Adrenal gland (tissue), 19 donors: ENCODE data around the gene OR13C2. TPM values are rescaled to one million over a fixed set of nuclear protein-coding genes. Genes with fewer than 3 reads are reported as not detected.
"Not testable (repeated sequence)": the region's sequence is repeated elsewhere in the genome, so short reads cannot be mapped to it uniquely, and the experiment has no call there.

Experiments used
- DNase-seq, 7 donors: peaks; one replicate each; pipeline ENCODE4 v3.0.0-alpha.2; 2019 to 2020
- H3K27ac ChIP-seq, 5 donors: fragments of 200-600 bp; sonication (generic) in 4 of 5; 1 replicate in 3 of 5; 2 replicates in 2 of 5; pipeline versions ENCODE4 v1.5.1 to v1.8.0; 2016 to 2020; ENCODE audit warnings: mild to moderate bottlenecking in 1 of 5
- H3K27me3 ChIP-seq: fragments of 200-600 bp; 2 replicates; pipeline ENCODE4 v1.8.0; 2021
- H3K36me3 ChIP-seq, 2 donors: fragments of 200-600 bp; replicated peaks in 1 of 2; 1 replicate in 1 of 2; 2 replicates in 1 of 2; pipeline versions ENCODE4 v1.5.1 to v1.8.0; 2018 to 2022
- H3K4me1 ChIP-seq, 2 donors: fragments of 200-600 bp; replicated peaks in 1 of 2; 1 replicate in 1 of 2; 2 replicates in 1 of 2; pipeline versions ENCODE4 v1.5.1 to v1.8.0; 2018 to 2021
- H3K4me3 ChIP-seq, 4 donors: fragments of 200-600 bp; sonication (generic) in 3 of 4; one replicate each; pipeline ENCODE4 v1.5.1; 2016 to 2018
- H3K9me3 ChIP-seq, 3 donors: fragments of 200-600 bp; sonication (generic) in 1 of 3; replicated peaks in 1 of 3; 1 replicate in 2 of 3; 2 replicates in 1 of 3; pipeline versions ENCODE4 v1.5.1 to v1.8.0; 2016 to 2021
- CTCF ChIP-seq, 6 experiments: fragments of 450-650 bp in 4 of 6; fragments of 200-600 bp in 2 of 6; sonication (generic) in 1 of 6; IDR thresholded peaks; 1 replicate in 5 of 6; 2 replicates in 1 of 6; pipeline versions ENCODE4 v1.5.1 to v1.8.0; 2016 to 2021; ENCODE audit warnings: antibody characterized with exemption in 6 of 6, mild to moderate bottlenecking in 2 of 6, moderate library complexity in 1 of 6
- POLR2A ChIP-seq, 2 donors: fragments of 450-650 bp; IDR thresholded peaks; one replicate each; pipeline ENCODE4 v1.6.1; 2017; ENCODE audit warnings: antibody characterized with exemption in 2 of 2, mild to moderate bottlenecking in 2 of 2, moderate library complexity in 1 of 2
- WGBS, 4 donors: extraction: QIAGEN DNeasy Blood & Tissue Kit in 2 of 4; methylation state at CpG; one replicate each; pipeline versions ENCODE4 v1.1.5 to v1.1.7; 2013 to 2017; 5-methylcytosine and 5-hydroxymethylcytosine counted together
- intact Hi-C, 2 donors: fragments of 100-400 bp; cut with DNase I; formaldehyde crosslinking; loops; one replicate each; pipeline versions ENCODE4 v1.14.1 to v1.15.0; 2022 to 2023
- long read RNA-seq, 10 donors: library from polyadenylated mRNA in 3 of 10; unstranded in 2 of 10; stranded (forward) in 1 of 10; transcript quantifications; one replicate each; pipeline ENCODE4 v2.0.0 and lab custom pipeline, GENCODE V29; 2021 to 2026
- polyA plus RNA-seq, 3 donors: library from polyadenylated mRNA; stranded (reverse); fragments of 200-250 nt in 2 of 3; fragments of 350-450 nt in 1 of 3; fragmentation: Illumina TruSeq in 1 of 3; extraction: RNeasy Lipid Tissue Mini Kit (QIAGEN cat#74804) in 1 of 3; gene quantifications; one replicate each; pipeline ENCODE4 v1.2.3, GENCODE V29; 2013 to 2014
- total RNA-seq, 9 donors: library from RNA; depleted of rRNA in 4 of 9; stranded (reverse); fragments of >200 nt in 4 of 9; fragments of 120-200 nt in 1 of 9; fragmentation: NEBNext Ultra II Directional in 1 of 9; extraction: Animal tissue kit (Norgen Biotek cat#: 25700) in 1 of 9; gene quantifications; one replicate each; pipeline versions ENCODE4 v1.1.0 to v1.2.4, GENCODE V29; 2013 to 2023
- donor health status: healthy with polysubstance abuse.
- donor health status: Bipolar disorder and iron deficiency.
- donor health status: DM: yes; HTN: yes; CAD: no.
- donor health status: DM: no; HTN: no; CAD: no.
- donor health status: DM: no; HTN: no; CAD: no.
- donor health status: DM: yes; HTN: yes; CAD: no.

Gene OR13C2, protein sequence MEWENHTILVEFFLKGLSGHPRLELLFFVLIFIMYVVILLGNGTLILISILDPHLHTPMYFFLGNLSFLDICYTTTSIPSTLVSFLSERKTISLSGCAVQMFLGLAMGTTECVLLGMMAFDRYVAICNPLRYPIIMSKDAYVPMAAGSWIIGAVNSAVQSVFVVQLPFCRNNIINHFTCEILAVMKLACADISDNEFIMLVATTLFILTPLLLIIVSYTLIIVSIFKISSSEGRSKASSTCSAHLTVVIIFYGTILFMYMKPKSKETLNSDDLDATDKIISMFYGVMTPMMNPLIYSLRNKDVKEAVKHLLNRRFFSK
- total RNA-seq, result under 1 TPM in 1 of 9 donors, not detected in 8; 0.83 TPM
- not detected for polyA plus RNA-seq
- long read RNA-seq, donor 1, result 0 reads
- long read RNA-seq, donor 2, result 0 reads
- long read RNA-seq, donor 3, result 0 reads
- long read RNA-seq, donor 4, result 0 reads
- long read RNA-seq, donor 5, result 0 reads
- long read RNA-seq, donor 6, result 0 reads
- long read RNA-seq, donor 7, result 0 reads
- long read RNA-seq, donor 8, result 0 reads
- long read RNA-seq, donor 9, partial matches to known transcripts, result 0 of 1 reads
- long read RNA-seq, donor 9, other reads (novel, unspliced or antisense), result 0 of 1 reads
- long read RNA-seq, donor 10, result 0 reads

DNA sequence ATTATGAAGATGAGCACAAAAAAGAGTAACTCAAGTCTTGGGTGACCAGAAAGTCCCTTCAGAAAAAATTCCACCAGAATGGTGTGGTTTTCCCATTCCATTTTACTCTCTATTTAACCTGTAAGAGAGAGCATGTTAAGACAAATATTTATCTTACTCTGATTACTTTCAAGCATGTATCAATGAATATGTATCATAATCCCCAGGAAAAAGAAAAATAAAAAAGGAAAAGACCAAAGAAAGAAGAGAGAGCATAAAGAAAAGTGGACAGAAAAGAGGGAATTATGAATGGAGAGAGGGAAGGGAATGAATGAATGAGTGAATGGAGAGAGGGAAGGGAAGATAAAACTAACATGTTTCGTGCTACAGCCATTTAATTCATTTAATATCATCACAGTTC, at the start of gene OR13C2:
TSS of gene OR13C2 (minus strand) at position 101 of the 400 bp plus-strand sequence. CDS start at position 101, 0 bp downstream.
- WGBS, 4 donors, result 57 to 78% (median 76%) methylated on average over 1 of the region's 1 CpG
- H3K27ac ChIP-seq, H3K4me1 ChIP-seq, H3K36me3 ChIP-seq, H3K9me3 ChIP-seq, intact Hi-C loops, H3K4me3 ChIP-seq, DNase-seq, H3K27me3 ChIP-seq: not testable (repeated sequence)

- no peak overlapping the region for H3K4me3 ChIP-seq
- DNase-seq, result no peak
- no peak overlapping the region for H3K27ac ChIP-seq
- no peaks in the 10 kb centered on the region for H3K36me3 ChIP-seq
- no peaks in the 10 kb centered on the region for H3K27me3 ChIP-seq
- TF ChIP-seq POLR2A (IDR thresholded peaks at IDR 0.05), result no peak
- TF ChIP-seq CTCF (IDR thresholded peaks at IDR 0.05), result no peak
- intact Hi-C loops, result no loop called here
- H3K4me1 ChIP-seq, result no peaks in the 10 kb centered on the region
- H3K9me3 ChIP-seq, result no peaks in the 10 kb centered on the region
These were observed 30.0 kb upstream of the OR13C2 start for GRCh38 chr9:104635456-104635855.

DNA sequence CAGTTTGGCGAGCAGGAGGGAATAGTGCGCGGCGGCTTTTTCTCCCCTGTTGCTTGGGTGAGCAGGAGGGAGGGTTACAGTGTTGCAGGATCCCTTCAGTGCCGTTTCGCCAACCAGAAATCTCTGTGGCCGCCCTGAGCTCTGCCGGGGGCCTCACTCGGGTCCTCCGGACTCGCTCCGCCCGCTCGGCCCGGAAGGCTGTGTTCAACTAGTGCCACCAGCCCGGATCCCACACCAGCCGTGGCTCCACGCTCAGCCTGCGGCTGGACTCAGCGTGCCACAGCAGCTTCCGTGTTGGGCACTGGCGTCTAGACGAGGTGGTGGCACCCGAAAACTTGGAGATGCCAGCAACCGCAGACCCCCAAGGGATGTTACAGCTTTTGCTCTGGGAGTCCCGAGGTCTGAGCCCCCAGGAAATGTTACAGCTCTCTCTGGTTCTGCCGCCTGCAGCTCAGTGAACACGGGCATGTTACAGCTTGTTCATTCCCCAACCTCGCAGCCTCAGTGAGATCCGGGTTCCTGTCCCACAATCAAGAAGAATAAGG, 28.6 kb upstream of the OR13C2 start:
- no peak for DNase-seq
- Histone ChIP-seq H3K36me3 (no peaks in the 10 kb centered on the region), H3K4me3 (no peak overlapping the region), H3K9me3 (no peaks in the 10 kb centered on the region), H3K4me1 (no peaks in the 10 kb centered on the region), H3K27me3 (no peaks in the 10 kb centered on the region), H3K27ac (no peak overlapping the region)
- intact Hi-C loops, result no loop called here
- WGBS, 4 donors, result 90 to 94% (median 94%) methylated on average over 11 to 30 of the region's 30 CpGs
- TF ChIP-seq CTCF (IDR thresholded peaks at IDR 0.05) (no peak), POLR2A (IDR thresholded peaks at IDR 0.05) (no peak)

DNA sequence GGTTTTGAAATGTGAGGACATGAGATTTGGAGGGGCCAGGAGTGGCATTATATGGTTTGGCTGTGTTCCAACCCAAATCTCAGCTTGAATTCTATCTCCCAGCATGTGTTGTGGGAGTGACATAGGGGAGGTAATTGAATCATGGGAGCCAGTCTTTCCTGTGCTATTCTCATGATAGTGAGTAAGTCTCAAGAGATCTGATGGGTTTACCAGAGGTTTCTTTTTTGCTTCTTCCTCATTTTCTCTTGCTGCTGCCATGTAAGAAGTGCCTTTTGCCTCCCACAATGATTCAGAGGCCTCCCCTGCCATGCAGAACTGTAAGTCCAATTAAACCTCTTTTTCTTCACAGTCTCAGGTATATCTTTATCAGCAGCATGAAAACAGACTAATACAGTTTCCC, 20.5 kb upstream of the OR13C2 start:
- H3K9me3 ChIP-seq, H3K4me3 ChIP-seq, DNase-seq, H3K4me1 ChIP-seq, intact Hi-C loops, H3K36me3 ChIP-seq, H3K27me3 ChIP-seq, H3K27ac ChIP-seq: not testable (repeated sequence)

GRCh38 chr9:104618104-104618503, 12.7 kb upstream of the OR13C2 start, which contains the start of gene OR13C9:
Gene OR13C9, minus strand, starts transcription at chr9:104618204. Its CDS starts 0 bp downstream, at chr9:104618204.
- Histone ChIP-seq H3K4me3 (no peak within 1 kb of the TSS), H3K9me3 (no peaks in the 10 kb centered on the region), H3K27me3 (no peaks in the 10 kb centered on the region), H3K27ac (no peak within 1 kb of the TSS), H3K36me3 (no peaks in the 10 kb centered on the region), H3K4me1 (no peaks in the 10 kb centered on the region)
- no peak for DNase-seq
- TF ChIP-seq CTCF (IDR thresholded peaks at IDR 0.05) (no peak), POLR2A (IDR thresholded peaks at IDR 0.05) (no peak)
- intact Hi-C loops, result no loop called here
- WGBS, 4 donors, result 67 to 76% (median 72%) methylated on average over 2 of the region's 2 CpGs
